HCT116 (cell line): Measurements from ENCODE around the gene GGT7.

ENCODE experiments used
- REST ChIP-seq: IDR thresholded peaks from 2 replicates; pipeline ENCODE4 v1.6.1; 2012; ENCODE audit warnings: low read depth
- TF ChIP-seq, protein P1 (sequence below), 3 experiments: fragments of 200-600 bp in 1 of 3; sonication (generic) in 1 of 3; IDR thresholded peaks in 2 of 3; conservative IDR thresholded peaks in 1 of 3; 2 replicates each; pipeline ENCODE4 v1.5.1; 2012 to 2017; ENCODE audit warnings: low read depth in 2 of 3, low read length in 2 of 3, antibody characterized with exemption in 1 of 3, borderline replicate concordance in 1 of 3, control low read depth in 1 of 3, mild to moderate bottlenecking in 1 of 3, mixed read lengths in 1 of 3, mixed run types in 1 of 3, moderate library complexity in 1 of 3; ENCODE audit not compliant: insufficient read depth in 1 of 3

- TF ChIP-seq REST, result no peak
- TF ChIP-seq, protein P1, sequence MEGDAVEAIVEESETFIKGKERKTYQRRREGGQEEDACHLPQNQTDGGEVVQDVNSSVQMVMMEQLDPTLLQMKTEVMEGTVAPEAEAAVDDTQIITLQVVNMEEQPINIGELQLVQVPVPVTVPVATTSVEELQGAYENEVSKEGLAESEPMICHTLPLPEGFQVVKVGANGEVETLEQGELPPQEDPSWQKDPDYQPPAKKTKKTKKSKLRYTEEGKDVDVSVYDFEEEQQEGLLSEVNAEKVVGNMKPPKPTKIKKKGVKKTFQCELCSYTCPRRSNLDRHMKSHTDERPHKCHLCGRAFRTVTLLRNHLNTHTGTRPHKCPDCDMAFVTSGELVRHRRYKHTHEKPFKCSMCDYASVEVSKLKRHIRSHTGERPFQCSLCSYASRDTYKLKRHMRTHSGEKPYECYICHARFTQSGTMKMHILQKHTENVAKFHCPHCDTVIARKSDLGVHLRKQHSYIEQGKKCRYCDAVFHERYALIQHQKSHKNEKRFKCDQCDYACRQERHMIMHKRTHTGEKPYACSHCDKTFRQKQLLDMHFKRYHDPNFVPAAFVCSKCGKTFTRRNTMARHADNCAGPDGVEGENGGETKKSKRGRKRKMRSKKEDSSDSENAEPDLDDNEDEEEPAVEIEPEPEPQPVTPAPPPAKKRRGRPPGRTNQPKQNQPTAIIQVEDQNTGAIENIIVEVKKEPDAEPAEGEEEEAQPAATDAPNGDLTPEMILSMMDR (IDR thresholded peaks at IDR 0.05 in 2 of 3, conservative IDR thresholded peaks at IDR 0.05 in 1 of 3; ENCODE audit: borderline replicate concordance in 1 of 3, insufficient read depth in 1 of 3, low read depth in 2 of 3, low read length in 2 of 3), result no peak
Measured at GRCh38 chr20:34849778-34850177, 22.9 kb downstream of the GGT7 start.
